GM23248 (cell line): ENCODE measurements around the gene TRAPPC8.
"Not testable (repeated sequence)": the region's sequence is repeated elsewhere in the genome, so short reads cannot be mapped to it uniquely, and the experiment has no call there.

Experiments
- EZH2 ChIP-seq: fragments of 200-600 bp; sonication (generic); IDR thresholded peaks from 2 replicates; pipeline ENCODE4 v1.6.1; 2018; ENCODE audit warnings: antibody characterized with exemption, mild to moderate bottlenecking; ENCODE audit not compliant: insufficient read depth, poor library complexity, severe bottlenecking
- EZH2phosphoT487 ChIP-seq: fragments of 200-600 bp; sonication (generic); IDR thresholded peaks from 2 replicates; pipeline ENCODE4 v1.6.1; 2018; ENCODE audit warnings: antibody characterized with exemption, moderate library complexity, mild to moderate bottlenecking, low read depth; ENCODE audit not compliant: insufficient read depth

DNA sequence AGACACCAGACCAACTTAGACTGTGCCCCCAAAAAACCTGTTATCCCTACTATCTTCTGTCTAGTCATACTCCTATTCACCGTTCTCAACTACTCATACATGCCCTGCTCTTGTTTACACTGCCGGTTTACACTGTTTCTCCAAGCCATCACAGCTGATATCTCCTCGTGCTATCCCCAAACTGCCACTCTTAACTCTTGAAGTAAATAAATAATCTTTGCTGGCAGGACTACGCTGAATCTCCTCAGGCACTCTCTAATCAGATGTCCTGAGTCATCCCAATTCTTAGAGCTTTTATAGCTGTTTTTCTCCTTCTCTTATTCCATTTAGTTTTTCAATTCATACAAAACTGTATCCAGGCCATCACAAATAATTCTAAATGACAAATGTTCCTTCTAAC lies 133.9 kb downstream of the TRAPPC8 start:
- TF ChIP-seq EZH2, EZH2phosphoT487: not testable (repeated sequence)
